ENCODE measurements around the gene SEL1L.

DNA sequence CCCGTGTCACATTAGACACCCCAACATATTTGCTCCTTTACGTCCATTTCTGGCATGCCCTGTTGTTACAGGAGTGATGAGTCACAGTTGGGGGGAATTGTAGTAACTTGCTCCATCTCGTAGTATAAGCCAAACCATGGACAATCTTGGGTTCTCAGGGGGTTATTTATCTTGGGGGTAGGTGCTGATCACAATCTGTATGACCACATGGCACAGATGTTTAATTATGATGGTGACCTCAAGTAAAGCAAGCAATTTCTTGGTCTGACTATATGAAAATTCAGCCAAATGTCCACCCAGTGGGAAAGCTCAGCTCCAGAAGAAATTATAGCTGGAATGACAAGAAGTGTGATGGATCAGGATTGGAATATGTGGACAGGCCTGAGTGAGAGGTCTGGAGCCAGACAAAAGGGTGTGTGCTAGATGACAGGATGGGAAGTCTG lies 101.4 kb downstream of the SEL1L start:
- no peak for TF ChIP-seq CTCF (IDR thresholded peaks at IDR 0.05; ENCODE audit: low read length)
- no peak for TF ChIP-seq EZH2 (IDR thresholded peaks at IDR 0.05; ENCODE audit: borderline replicate concordance, low read length)

All from OCI-LY1 (cell line).